ENCODE data around the gene CCNL2. TPM values are rescaled to one million over a fixed set of nuclear protein-coding genes. Genes with fewer than 3 reads are reported as not detected.

CCNL2 gene
- total and polyA plus RNA-seq, 2 of the 13 experiments (the other 11 are each of a cell fraction or from before 2014, with no cell fraction given) = 105 to 340 TPM

GRCh38 chr1:1358433-1359271, 40.5 kb downstream of the CCNL2 start, which contains the start of gene MXRA8 (continued):
- no peak for TF ChIP-seq RERE (CRISPR knock-in tag; IDR thresholded peaks at IDR 0.05; ENCODE audit: low read depth)
- peak; percentile 31 for TF ChIP-seq SPEN (CRISPR knock-in tag; IDR thresholded peaks at IDR 0.05; ENCODE audit: low read depth)
- no peak for TF ChIP-seq KMT2B (CRISPR knock-in tag; IDR thresholded peaks at IDR 0.05)
- no peak for TF ChIP-seq ARHGAP35 (CRISPR knock-in tag; IDR thresholded peaks at IDR 0.05; ENCODE audit: borderline replicate concordance)
- TF ChIP-seq LCORL (IDR thresholded peaks at IDR 0.05) = no peak
- peak; percentile 81; the same call in 1 of the 2 replicates for TF ChIP-seq LCORL (CRISPR knock-in tag; IDR thresholded peaks at IDR 0.05)
- no peak for TF ChIP-seq STAG1 (CRISPR knock-in tag; IDR thresholded peaks at IDR 0.05)
- TF ChIP-seq, protein P1, sequence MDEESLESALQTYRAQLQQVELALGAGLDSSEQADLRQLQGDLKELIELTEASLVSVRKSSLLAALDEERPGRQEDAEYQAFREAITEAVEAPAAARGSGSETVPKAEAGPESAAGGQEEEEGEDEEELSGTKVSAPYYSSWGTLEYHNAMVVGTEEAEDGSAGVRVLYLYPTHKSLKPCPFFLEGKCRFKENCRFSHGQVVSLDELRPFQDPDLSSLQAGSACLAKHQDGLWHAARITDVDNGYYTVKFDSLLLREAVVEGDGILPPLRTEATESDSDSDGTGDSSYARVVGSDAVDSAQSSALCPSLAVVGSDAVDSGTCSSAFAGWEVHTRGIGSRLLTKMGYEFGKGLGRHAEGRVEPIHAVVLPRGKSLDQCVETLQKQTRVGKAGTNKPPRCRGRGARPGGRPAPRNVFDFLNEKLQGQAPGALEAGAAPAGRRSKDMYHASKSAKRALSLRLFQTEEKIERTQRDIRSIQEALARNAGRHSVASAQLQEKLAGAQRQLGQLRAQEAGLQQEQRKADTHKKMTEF (CRISPR knock-in tag; IDR thresholded peaks at IDR 0.05) = peak; percentile 80; the same call in 1 of the 2 replicates
- TF ChIP-seq NR1H2 (CRISPR knock-in tag; IDR thresholded peaks at IDR 0.05; ENCODE audit: borderline replicate concordance, low read depth) = no peak
- no peak for TF ChIP-seq ZNF367 (CRISPR knock-in tag; IDR thresholded peaks at IDR 0.05; ENCODE audit: borderline replicate concordance)
- TF ChIP-seq FOXK2 (IDR thresholded peaks at IDR 0.05) = no peak
- TF ChIP-seq KAT2B (IDR thresholded peaks at IDR 0.05; ENCODE audit: borderline replicate concordance, low read depth, low read length) = no peak
- no peak for TF ChIP-seq KLF9 (CRISPR knock-in tag; IDR thresholded peaks at IDR 0.05; ENCODE audit: low read depth)
- TF ChIP-seq, protein P2, sequence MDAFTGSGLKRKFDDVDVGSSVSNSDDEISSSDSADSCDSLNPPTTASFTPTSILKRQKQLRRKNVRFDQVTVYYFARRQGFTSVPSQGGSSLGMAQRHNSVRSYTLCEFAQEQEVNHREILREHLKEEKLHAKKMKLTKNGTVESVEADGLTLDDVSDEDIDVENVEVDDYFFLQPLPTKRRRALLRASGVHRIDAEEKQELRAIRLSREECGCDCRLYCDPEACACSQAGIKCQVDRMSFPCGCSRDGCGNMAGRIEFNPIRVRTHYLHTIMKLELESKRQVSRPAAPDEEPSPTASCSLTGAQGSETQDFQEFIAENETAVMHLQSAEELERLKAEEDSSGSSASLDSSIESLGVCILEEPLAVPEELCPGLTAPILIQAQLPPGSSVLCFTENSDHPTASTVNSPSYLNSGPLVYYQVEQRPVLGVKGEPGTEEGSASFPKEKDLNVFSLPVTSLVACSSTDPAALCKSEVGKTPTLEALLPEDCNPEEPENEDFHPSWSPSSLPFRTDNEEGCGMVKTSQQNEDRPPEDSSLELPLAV (CRISPR knock-in tag; conservative IDR thresholded peaks at IDR 0.05; ENCODE audit: low read depth) = no peak
- TF ChIP-seq, protein P3, sequence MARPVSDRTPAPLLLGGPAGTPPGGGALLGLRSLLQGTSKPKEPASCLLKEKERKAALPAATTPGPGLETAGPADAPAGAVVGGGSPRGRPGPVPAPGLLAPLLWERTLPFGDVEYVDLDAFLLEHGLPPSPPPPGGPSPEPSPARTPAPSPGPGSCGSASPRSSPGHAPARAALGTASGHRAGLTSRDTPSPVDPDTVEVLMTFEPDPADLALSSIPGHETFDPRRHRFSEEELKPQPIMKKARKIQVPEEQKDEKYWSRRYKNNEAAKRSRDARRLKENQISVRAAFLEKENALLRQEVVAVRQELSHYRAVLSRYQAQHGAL (CRISPR knock-in tag; IDR thresholded peaks at IDR 0.05; ENCODE audit: not compliant biosample characterization) = no peak
- TF ChIP-seq ZNF343 (CRISPR knock-in tag; IDR thresholded peaks at IDR 0.05) = no peak
- 0 out of 2 replicates have a peak, but pooled peaks have one; percentile 4 for TF ChIP-seq CTCF (CRISPR knock-in tag; IDR thresholded peaks at IDR 0.05)
- TF ChIP-seq SMAD3 (CRISPR knock-in tag; IDR thresholded peaks at IDR 0.05) = no peak
